ENCODE results near the gene CMPK1.

GRCh38 chr1:47395433-47395832, 61.8 kb downstream of the CMPK1 start:
- TF ChIP-seq CTCF (IDR thresholded peaks at IDR 0.05) (no peak), POLR2A (IDR thresholded peaks at IDR 0.05) (no peak)

Measured in heart left ventricle (tissue), 13 donors.